Muscle of arm (tissue), 12 donors: ENCODE results near the gene NKX2-4. TPM values are rescaled to one million over a fixed set of nuclear protein-coding genes. Genes with fewer than 3 reads are reported as not detected.
"Not testable (repeated sequence)": the region's sequence is repeated elsewhere in the genome, so short reads cannot be mapped to it uniquely, and the experiment has no call there.

Experiments used
- DNase-seq: peaks from one replicate; pipeline ENCODE4 v3.0.0-alpha.2; 2013
- polyA plus RNA-seq, 12 donors: library from polyadenylated mRNA; unstranded; fragments of 120-200 nt; gene quantifications; one replicate each; pipeline ENCODE4 v1.2.1, GENCODE V29; 2013; ENCODE audit not compliant: insufficient read length in 12 of 12

Gene NKX2-4
- polyA plus RNA-seq, 12 donors: not detected

- DNase-seq: peak; percentile 15
Observed at GRCh38 chr20:21394551-21394950, 2.8 kb downstream of the NKX2-4 start.

- peak; percentile 11 for DNase-seq
Observed at GRCh38 chr20:21393816-21394519, 3.4 kb downstream of the NKX2-4 start.

- no peak for DNase-seq
Observed at GRCh38 chr20:21393166-21393565, 4.2 kb downstream of the NKX2-4 start.

- peak; percentile 20 for DNase-seq
Observed at GRCh38 chr20:21391972-21392352, 5.4 kb downstream of the NKX2-4 start.

GRCh38 chr20:21391185-21391971 is 5.9 kb downstream of the NKX2-4 start:
- DNase-seq: no peak

GRCh38 chr20:21390768-21391167 is 6.6 kb downstream of the NKX2-4 start:
- DNase-seq: no peak

- DNase-seq: no peak
Observed at GRCh38 chr20:21389368-21389767, 8.0 kb downstream of the NKX2-4 start.

GRCh38 chr20:21388566-21388965 is 8.8 kb downstream of the NKX2-4 start:
- DNase-seq: no peak

- DNase-seq: no peak
Observed at GRCh38 chr20:21387528-21387927, 9.8 kb downstream of the NKX2-4 start.

GRCh38 chr20:21386111-21386510 is 11.2 kb downstream of the NKX2-4 start:
- no peak for DNase-seq

GRCh38 chr20:21384308-21384892 is 12.9 kb downstream of the NKX2-4 start:
- no peak for DNase-seq

- DNase-seq: no peak
Observed at GRCh38 chr20:21381619-21382018, 15.7 kb downstream of the NKX2-4 start.

- peak; percentile 29 for DNase-seq
Observed at GRCh38 chr20:21380711-21381110, 16.6 kb downstream of the NKX2-4 start.

GRCh38 chr20:21378259-21378658 is 19.1 kb downstream of the NKX2-4 start:
- DNase-seq: no peak

- no peak for DNase-seq
Observed at GRCh38 chr20:21377701-21378100, 19.6 kb downstream of the NKX2-4 start.

- DNase-seq: no peak
Observed at GRCh38 chr20:21376626-21377025, 20.7 kb downstream of the NKX2-4 start.

- DNase-seq: no peak
Observed at GRCh38 chr20:21373436-21373835, 23.9 kb downstream of the NKX2-4 start.

- DNase-seq: no peak
Observed at GRCh38 chr20:21372016-21372415, 25.3 kb downstream of the NKX2-4 start.

GRCh38 chr20:21371193-21371592 is 26.1 kb downstream of the NKX2-4 start:
- no peak for DNase-seq

- DNase-seq: no peak
Observed at GRCh38 chr20:21368791-21369190, 28.5 kb downstream of the NKX2-4 start.

- not testable (repeated sequence) for DNase-seq
Observed at GRCh38 chr20:21366273-21366672, 31.1 kb downstream of the NKX2-4 start.

GRCh38 chr20:21365771-21366170 is 31.6 kb downstream of the NKX2-4 start:
- DNase-seq: no peak

GRCh38 chr20:21364413-21364812 is 32.9 kb downstream of the NKX2-4 start:
- DNase-seq: no peak
